Hepatocyte (in vitro differentiated cells): ENCODE results near the gene REM2. TPM values are rescaled to one million over a fixed set of nuclear protein-coding genes. Genes with fewer than 3 reads are reported as not detected.

Experiments used
- DNase-seq: peaks from one replicate; pipeline ENCODE4 v3.0.0-alpha.2; 2016; ENCODE audit warnings: low spot score
- H2AFZ ChIP-seq: fragments of 200-600 bp; sonication (generic); 2 replicates; pipeline ENCODE4 v1.6.0; 2016; ENCODE audit warnings: antibody characterized with exemption, mild to moderate bottlenecking
- H3K27ac ChIP-seq: fragments of 200-600 bp; sonication (generic); 2 replicates; pipeline ENCODE4 v1.5.1; 2016; ENCODE audit warnings: mild to moderate bottlenecking
- H3K27me3 ChIP-seq: fragments of 200-600 bp; sonication (generic); 2 replicates; pipeline ENCODE4 v1.6.1; 2016
- H3K36me3 ChIP-seq: fragments of 200-600 bp; sonication (generic); replicated peaks from 2 replicates; pipeline ENCODE4 v1.5.1; 2016; ENCODE audit warnings: low read depth; ENCODE audit not compliant: insufficient read depth
- H3K4me1 ChIP-seq: fragments of 200-600 bp; sonication (generic); 2 replicates; pipeline ENCODE4 v1.5.1; 2016; ENCODE audit warnings: mild to moderate bottlenecking, moderate library complexity; ENCODE audit not compliant: insufficient read depth
- H3K4me2 ChIP-seq: fragments of 200-600 bp; sonication (generic); 2 replicates; pipeline ENCODE4 v1.6.0; 2016
- H3K4me3 ChIP-seq: fragments of 200-600 bp; sonication (generic); 2 replicates; pipeline ENCODE4 v1.5.1; 2016; ENCODE audit warnings: mild to moderate bottlenecking
- H3K79me2 ChIP-seq: fragments of 200-600 bp; sonication (generic); 2 replicates; pipeline ENCODE4 v1.6.0; 2017; ENCODE audit warnings: mild to moderate bottlenecking
- H3K9me2 ChIP-seq: fragments of 200-600 bp; sonication (generic); replicated peaks from 2 replicates; pipeline ENCODE4 v1.6.0; 2017; ENCODE audit warnings: mild to moderate bottlenecking; ENCODE audit not compliant: insufficient read depth
- H3K9me3 ChIP-seq: fragments of 200-600 bp; sonication (generic); 2 replicates; pipeline ENCODE4 v1.5.1; 2016; ENCODE audit warnings: low read depth, mild to moderate bottlenecking
- H4K20me1 ChIP-seq: fragments of 200-600 bp; sonication (generic); 2 replicates; pipeline ENCODE4 v1.6.0; 2016; ENCODE audit warnings: mild to moderate bottlenecking; ENCODE audit not compliant: insufficient read depth, poor library complexity, severe bottlenecking
- CTCF ChIP-seq: fragments of 200-600 bp; sonication (generic); IDR thresholded peaks from 2 replicates; pipeline ENCODE4 v1.5.1; 2016; ENCODE audit warnings: antibody characterized with exemption, mild to moderate bottlenecking; ENCODE audit not compliant: poor library complexity
- EZH2 ChIP-seq: fragments of 200-600 bp; sonication (generic); IDR thresholded peaks from 2 replicates; pipeline ENCODE4 v1.6.1; 2016; ENCODE audit warnings: antibody characterized with exemption, mild to moderate bottlenecking, borderline replicate concordance
- EZH2phosphoT487 ChIP-seq: fragments of 200-600 bp; sonication (generic); IDR thresholded peaks from one replicate; pipeline ENCODE4 v1.6.1; 2018; ENCODE audit warnings: antibody characterized with exemption, mild to moderate bottlenecking, low read depth, moderate library complexity; ENCODE audit not compliant: unreplicated experiment, severe bottlenecking
- WGBS: methylation state at CpG from one replicate; pipeline ENCODE4 v1.1.6; 2016; ENCODE audit warnings: low lambda C conversion rate; ENCODE audit errors: missing lambda C conversion rate; 5-methylcytosine and 5-hydroxymethylcytosine counted together
- polyA plus RNA-seq: library from polyadenylated mRNA; unstranded; fragments of >200 nt; fragmentation: Nextera tagmentation; extraction: Ambion mirVana; gene quantifications from 2 replicates; pipeline ENCODE4 v1.2.1, GENCODE V29; 2016
- total RNA-seq: library from RNA; depleted of rRNA; stranded (reverse); fragments of >200 nt; gene quantifications from 2 replicates; pipeline ENCODE4 v1.2.3, GENCODE V29; 2014

Gene REM2
- total and polyA plus RNA-seq, 2 experiments from 2014 or later, result 1.9 to 5.5 TPM

GRCh38 chr14:22864979-22865378 is 18.0 kb upstream of the REM2 start:
- 81% methylated on average over 4 of the region's 4 CpGs for WGBS
- no peaks in the 10 kb centered on the region for H3K9me3 ChIP-seq
- H3K27me3 ChIP-seq, result no peaks in the 10 kb centered on the region
- TF ChIP-seq EZH2phosphoT487, result no peak
- no peak for TF ChIP-seq EZH2
- TF ChIP-seq CTCF, result no peak
- no peaks in the 10 kb centered on the region for H4K20me1 ChIP-seq
- no peak for DNase-seq
- no peaks in the 10 kb centered on the region for H3K4me1 ChIP-seq
- H2AFZ ChIP-seq, result no peak overlapping the region
- H3K79me2 ChIP-seq, result no peaks in the 10 kb centered on the region
- H3K9me2 ChIP-seq, result no peaks in the 10 kb centered on the region
- no peaks in the 10 kb centered on the region for H3K36me3 ChIP-seq
- H3K4me2 ChIP-seq, result no peak overlapping the region
- no peak overlapping the region for H3K27ac ChIP-seq
- H3K4me3 ChIP-seq, result no peak overlapping the region

- 45% methylated on average over 6 of the region's 6 CpGs for WGBS
- H3K4me3 ChIP-seq, result no peak overlapping the region
- no peak overlapping the region for H2AFZ ChIP-seq
- H3K36me3 ChIP-seq, result no peaks in the 10 kb centered on the region
- H3K27ac ChIP-seq, result no peak overlapping the region
- no peaks in the 10 kb centered on the region for H3K9me2 ChIP-seq
- TF ChIP-seq EZH2phosphoT487 (no peak), CTCF (peak; percentile 25)
- no peak overlapping the region for H3K4me2 ChIP-seq
- no peaks in the 10 kb centered on the region for H4K20me1 ChIP-seq
- H3K9me3 ChIP-seq, result no peaks in the 10 kb centered on the region
- no peaks in the 10 kb centered on the region for H3K79me2 ChIP-seq
- no peak for DNase-seq
- peaks cover 7% of the 10 kb centered on the region for H3K4me1 ChIP-seq
- no peaks in the 10 kb centered on the region for H3K27me3 ChIP-seq
Measured at GRCh38 chr14:22865424-22866405, 17.3 kb upstream of the REM2 start.

GRCh38 chr14:22866874-22867273 is 16.1 kb upstream of the REM2 start:
- Histone ChIP-seq H3K9me3 (no peaks in the 10 kb centered on the region), H3K4me3 (no peak overlapping the region), H2AFZ (no peak overlapping the region), H3K27me3 (no peaks in the 10 kb centered on the region), H3K4me1 (peaks cover 8% of the 10 kb centered on the region), H3K27ac (no peak overlapping the region), H3K36me3 (no peaks in the 10 kb centered on the region), H3K79me2 (no peaks in the 10 kb centered on the region), H4K20me1 (no peaks in the 10 kb centered on the region), H3K9me2 (no peaks in the 10 kb centered on the region), H3K4me2 (no peak overlapping the region)
- no peak for DNase-seq
- WGBS, result 91% methylated on average over 5 of the region's 5 CpGs
- TF ChIP-seq EZH2 (no peak), EZH2phosphoT487 (no peak), CTCF (no peak)
